LoVo (cell line): ENCODE results near the gene EVX2.

Experiments used
- DNase-seq: peaks from one replicate; pipeline ENCODE4 v3.0.0-alpha.2; 2016; ENCODE audit warnings: low spot score

Gene EVX2

GRCh38 chr2:176066645-176067588 is 16.8 kb downstream of the EVX2 start:
- no peak for DNase-seq

DNA sequence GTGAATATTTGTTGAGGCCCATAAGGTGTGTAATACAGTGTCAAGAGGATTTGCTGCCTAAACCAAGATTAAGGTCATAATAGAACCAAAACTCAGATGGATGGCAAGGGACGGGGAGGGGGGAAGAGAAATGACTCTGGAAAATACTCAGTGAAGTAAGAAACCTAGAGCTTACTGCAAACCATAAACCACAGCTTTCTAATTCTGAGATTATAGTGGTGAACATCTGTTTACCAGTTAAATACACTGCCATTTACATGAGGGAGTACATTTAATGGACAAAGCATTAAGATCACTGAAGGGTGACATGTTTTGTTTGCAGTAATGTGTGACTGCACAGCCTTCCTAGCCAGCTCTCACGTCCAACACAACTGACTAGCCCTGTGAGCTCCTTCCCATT is 19.8 kb downstream of the EVX2 start:
- DNase-seq, result no peak

DNA sequence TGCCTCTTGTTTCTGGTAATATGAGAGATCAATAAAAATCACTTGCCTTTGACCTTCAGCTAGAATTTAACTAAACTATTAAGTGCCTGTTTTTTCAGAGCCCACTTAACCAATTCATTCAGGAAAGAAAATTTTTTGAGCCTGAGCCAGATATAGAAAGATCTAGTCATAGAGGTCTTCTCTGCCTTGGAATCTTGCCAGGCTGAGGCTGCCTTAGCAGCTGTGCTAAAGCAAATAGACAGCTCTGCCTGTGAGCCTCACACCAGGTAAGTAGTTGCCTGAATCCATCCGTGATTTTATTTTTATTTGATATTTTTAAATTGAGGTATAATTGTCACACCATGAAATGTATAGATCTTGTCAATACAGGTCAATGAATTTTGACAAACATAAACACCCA is 27.4 kb downstream of the EVX2 start:
- DNase-seq, result no peak

DNA sequence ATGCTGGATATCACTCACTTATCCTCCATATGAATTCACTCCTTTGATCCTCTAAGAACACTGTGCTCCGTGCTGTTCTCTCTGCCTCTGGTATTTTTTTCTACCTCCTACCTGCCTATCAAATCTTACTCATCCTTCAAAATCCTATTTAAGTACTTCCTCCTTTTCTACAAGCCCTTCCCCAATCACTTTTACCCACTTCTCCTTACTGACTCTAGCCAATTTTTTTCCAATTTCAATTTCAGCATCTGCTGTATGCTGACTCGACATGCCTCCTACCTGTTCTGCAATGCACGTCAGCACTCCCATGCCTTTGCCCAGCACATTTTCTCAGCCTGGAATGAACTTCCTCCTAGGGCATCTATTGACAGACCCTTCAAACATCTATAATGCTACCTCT is 44.4 kb downstream of the EVX2 start:
- no peak for DNase-seq

- DNase-seq, result no peak
Observed at GRCh38 chr2:176038694-176039093, 45.1 kb downstream of the EVX2 start.

DNA sequence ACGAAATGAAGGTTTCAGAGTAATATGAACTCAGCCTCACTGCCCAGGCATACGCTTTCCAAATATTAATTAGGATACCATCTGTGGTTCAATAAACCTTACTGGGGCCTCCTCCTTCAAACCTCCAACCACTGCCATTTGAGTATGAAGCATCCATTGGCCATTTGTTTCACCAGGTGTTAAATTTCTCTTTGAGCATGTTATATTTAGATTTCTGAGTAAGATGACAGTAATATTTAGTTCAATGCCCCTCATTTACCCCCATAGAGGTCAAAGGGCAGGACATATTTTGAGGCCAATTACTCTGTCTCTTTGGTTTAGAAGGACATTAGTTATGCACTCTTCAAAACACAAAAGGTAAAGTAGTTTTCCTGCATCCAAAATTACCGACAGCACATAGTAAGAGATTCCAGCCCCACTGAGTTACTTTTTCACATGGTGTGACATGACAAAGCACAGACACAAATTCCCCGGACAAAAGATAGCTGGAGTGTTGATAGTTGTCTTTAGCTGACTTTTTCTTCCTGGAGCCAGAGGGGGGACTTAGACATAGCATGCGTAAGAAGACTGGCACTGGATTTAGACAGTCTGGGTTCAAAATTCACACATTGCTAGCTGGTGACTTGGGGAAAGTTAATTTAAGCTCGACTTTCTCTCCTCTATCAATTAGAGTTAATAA is 48.6 kb downstream of the EVX2 start:
- DNase-seq, result no peak

DNA sequence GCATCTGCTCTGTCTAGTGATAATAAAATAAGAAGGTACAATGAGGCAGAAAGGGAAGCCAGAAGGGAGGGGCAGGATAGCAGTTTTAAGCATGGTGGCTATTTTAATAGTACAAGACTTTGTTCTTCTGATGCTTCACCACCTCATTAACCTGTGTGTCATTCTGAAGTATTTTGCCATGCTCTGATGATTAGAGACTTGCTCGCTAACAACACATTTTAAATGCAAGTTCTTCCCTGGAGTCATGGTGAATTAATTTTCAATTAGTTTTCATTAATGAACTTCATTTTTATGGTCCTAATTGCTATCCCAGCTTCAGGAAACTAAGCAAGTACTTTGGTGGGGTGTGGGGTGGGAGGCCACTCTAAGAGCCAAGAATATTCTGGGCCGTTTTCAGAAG is 56.0 kb downstream of the EVX2 start:
- DNase-seq, result no peak
